Stimulated activated naive CD4-positive, alpha-beta T cell treated with Interleukin-2 at 50 U/mL for 16 hours (primary cell): Measurements from ENCODE around the gene RCN1.

Experiments
- DNase-seq: peaks from one replicate; lab custom pipeline; 2025; lab: John Stamatoyannopoulos, UW

Gene RCN1

GRCh38 chr11:32153747-32154146 is 62.9 kb downstream of the RCN1 start:
- DNase-seq: no peak

GRCh38 chr11:32154275-32154674 is 63.4 kb downstream of the RCN1 start:
- DNase-seq: no peak
